Amniotic stem cell (primary cell): ENCODE results near the gene SCT.

ENCODE experiments used
- DNase-seq: peaks from one replicate; lab custom pipeline; 2025; lab: John Stamatoyannopoulos, UW

SCT gene

GRCh38 chr11:643849-644738, 17.1 kb upstream of the SCT start:
- DNase-seq, result no peak

- DNase-seq, result no peak
Measured at GRCh38 chr11:643366-643765, 16.4 kb upstream of the SCT start.

- DNase-seq, result no peak
Measured at GRCh38 chr11:641806-642370, 14.9 kb upstream of the SCT start.

- no peak for DNase-seq
Measured at GRCh38 chr11:640021-640706, 13.2 kb upstream of the SCT start.

- no peak for DNase-seq
Measured at GRCh38 chr11:639332-639955, 12.5 kb upstream of the SCT start.

GRCh38 chr11:638631-639331, 11.8 kb upstream of the SCT start:
- no peak for DNase-seq

- DNase-seq, result no peak
Measured at GRCh38 chr11:637593-638521, 10.9 kb upstream of the SCT start.

- no peak for DNase-seq
Measured at GRCh38 chr11:637333-637592, 10.3 kb upstream of the SCT start.

- no peak for DNase-seq
Measured at GRCh38 chr11:636511-637332, 9.7 kb upstream of the SCT start, which contains the start of gene DRD4. Gene DRD4 (plus strand): TSS chr11:637269. CDS start chr11:637305, 36 bp downstream.

GRCh38 chr11:635945-636510, 9.0 kb upstream of the SCT start:
- no peak for DNase-seq

GRCh38 chr11:630871-631270, 3.9 kb upstream of the SCT start:
- no peak for DNase-seq

GRCh38 chr11:629237-629583, 2.2 kb upstream of the SCT start:
- DNase-seq, result no peak

- no peak for DNase-seq
Measured at GRCh38 chr11:628056-628455, 1.1 kb upstream of the SCT start.

- DNase-seq, result no peak
Measured at GRCh38 chr11:627308-627576, 261 bp upstream of the SCT start.

- DNase-seq, result no peak
Measured at GRCh38 chr11:625636-626268, 1.2 kb downstream of the SCT start.

- DNase-seq, result no peak
Measured at GRCh38 chr11:624705-625635, 2.0 kb downstream of the SCT start, which contains the start of gene CDHR5. Gene CDHR5 (minus strand): TSS chr11:624955. CDS start chr11:624902, 53 bp downstream.

GRCh38 chr11:623999-624704, 2.8 kb downstream of the SCT start:
- no peak for DNase-seq

GRCh38 chr11:623349-623869, 3.6 kb downstream of the SCT start:
- no peak for DNase-seq
